HG03432 (cell line): Measurements from ENCODE around the gene SIGLEC10.
A peak's percentile ranks its signal among the peaks of the same experiment; 100 is the strongest.
"Not testable (repeated sequence)": the region's sequence is repeated elsewhere in the genome, so short reads cannot be mapped to it uniquely, and the experiment has no call there.

Experiments used
- ATAC-seq: cut with Tn5 transposase; IDR thresholded peaks from one replicate; pipeline ENCODE4 v1.9.1; 2021; ENCODE audit warnings: mild to moderate bottlenecking, moderate library complexity; ENCODE audit not compliant: unreplicated experiment

SIGLEC10 gene

GRCh38 chr19:51397453-51397852 is 20.0 kb downstream of the SIGLEC10 start:
- not testable (repeated sequence) for ATAC-seq

DNA sequence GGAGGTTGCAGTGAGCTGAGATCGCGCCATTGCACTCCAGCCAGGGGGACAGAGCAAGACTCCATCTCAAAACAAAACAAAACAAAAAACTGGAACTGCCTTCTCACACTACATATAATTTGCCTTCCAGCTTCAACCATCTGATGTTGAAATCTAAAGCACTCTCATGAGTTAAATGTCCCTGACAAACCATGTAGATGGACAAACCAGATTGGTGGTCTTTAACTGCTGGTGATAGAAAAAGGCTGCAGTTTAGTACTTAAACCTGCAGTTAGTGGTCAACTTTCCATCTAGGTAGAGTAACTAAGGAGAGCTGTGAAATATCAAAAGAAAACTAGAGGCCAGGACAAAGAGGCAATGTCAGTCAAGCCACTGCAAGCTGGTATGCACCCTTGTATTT is 21.3 kb downstream of the SIGLEC10 start:
- no peak for ATAC-seq

DNA sequence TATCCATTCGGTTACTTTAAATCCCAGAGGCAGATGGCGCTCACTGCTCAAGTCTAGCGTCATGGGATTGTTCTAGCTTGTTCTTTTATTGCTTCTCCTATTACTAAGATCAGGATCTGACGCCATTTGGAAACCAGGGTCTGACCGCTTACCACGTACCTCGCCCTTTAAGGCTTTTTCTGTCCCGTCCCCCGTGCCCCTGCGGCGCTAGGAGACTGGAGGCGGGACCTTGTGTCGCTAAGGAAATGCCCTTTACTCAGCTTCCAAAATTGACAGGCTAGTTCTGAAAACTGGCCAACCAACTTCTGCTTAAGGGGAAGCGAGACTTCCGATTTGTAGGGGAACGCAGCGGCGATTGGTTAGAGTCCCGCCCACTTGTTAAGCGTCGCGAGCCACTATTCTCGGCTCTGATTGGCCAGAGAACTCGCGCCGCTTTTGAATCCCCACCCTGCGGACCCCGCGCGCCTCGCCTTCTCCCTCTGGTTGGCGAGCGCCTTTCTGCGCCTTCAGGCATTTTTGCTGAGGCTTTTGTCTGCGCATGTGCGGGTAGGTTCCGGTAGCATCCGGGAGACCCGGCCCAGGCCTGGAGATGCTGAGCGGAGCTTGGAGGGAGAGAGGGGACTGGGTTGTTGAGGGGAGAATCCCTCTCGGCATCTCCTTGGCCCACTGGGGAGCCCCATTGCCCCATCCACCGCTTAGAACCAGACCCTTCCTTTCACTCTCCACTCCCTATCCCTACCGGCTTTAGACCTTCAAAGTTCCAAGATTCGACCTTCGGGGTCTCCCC is 23.2 kb downstream of the SIGLEC10 start:
- peak; percentile 83 for ATAC-seq

DNA sequence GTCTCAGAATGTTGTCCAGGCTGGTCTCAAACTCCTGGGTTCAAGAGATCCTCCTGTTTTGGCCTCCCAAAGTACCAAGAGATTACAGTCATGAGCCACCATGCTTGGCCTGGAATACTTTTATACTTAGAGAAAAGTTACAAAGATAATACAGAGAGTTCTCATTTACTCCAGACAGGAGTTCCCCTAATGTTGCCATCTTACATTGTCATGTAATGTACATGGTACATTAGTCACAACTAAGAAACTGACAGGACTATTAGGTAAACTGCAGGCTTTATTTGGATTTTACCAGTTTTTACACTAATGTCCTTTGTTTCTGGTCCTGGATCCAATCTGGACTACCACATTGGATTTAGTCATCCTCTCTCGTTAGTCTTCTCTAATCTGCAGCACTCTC is 24.7 kb downstream of the SIGLEC10 start:
- ATAC-seq, result no peak

- no peak for ATAC-seq
Measured at GRCh38 chr19:51391073-51391611, 26.3 kb downstream of the SIGLEC10 start.

DNA sequence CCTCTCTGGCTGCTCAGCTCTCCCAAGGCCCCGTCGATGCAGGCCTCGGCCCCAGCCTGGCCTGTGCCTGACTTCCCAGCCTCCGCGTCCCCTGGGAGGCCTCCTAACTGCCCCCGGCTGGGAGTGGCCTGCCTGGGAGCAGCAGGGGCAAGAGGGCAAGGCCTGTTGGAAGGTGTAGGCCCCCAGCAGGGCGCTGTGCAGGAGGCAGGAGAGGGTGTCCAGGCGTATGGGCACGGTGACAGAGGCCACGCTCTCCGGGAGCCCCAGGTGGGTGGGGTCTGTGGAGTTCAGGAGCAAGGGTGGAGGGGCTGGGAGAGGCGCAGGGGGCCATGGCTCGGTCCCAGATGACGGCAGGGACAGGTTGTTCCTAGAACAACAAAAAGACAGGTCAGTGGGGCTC is 28.3 kb downstream of the SIGLEC10 start:
- ATAC-seq, result no peak

GRCh38 chr19:51387924-51388389 is 29.5 kb downstream of the SIGLEC10 start, which contains the start of gene LIM2:
LIM2 (minus strand) TSS chr19:51387974; CDS start chr19:51387443, 531 bp downstream.
- no peak for ATAC-seq

- ATAC-seq, result no peak
Measured at GRCh38 chr19:51386882-51387520, 30.4 kb downstream of the SIGLEC10 start.

GRCh38 chr19:51382004-51382403 is 35.4 kb downstream of the SIGLEC10 start:
- ATAC-seq, result no peak

GRCh38 chr19:51380379-51380778 is 37.1 kb downstream of the SIGLEC10 start:
- no peak for ATAC-seq

DNA sequence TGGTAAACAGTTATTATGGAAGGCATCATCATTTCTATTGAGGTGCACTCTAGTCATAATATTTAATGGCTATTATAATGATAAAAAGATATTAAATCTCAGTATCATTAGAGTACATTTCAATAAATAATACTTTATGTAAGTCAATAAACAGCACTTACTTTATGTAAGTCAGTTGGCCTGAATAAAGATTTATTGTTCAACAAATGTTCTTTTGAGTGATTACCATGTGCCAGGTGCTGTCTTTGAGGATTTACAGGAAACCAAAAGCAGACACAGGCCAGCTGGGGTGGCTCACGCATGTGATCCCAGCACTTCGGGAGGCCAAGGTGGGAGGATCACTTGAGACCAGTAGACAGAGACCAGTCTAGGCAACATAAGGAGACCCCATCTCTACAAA is 40.0 kb downstream of the SIGLEC10 start:
- ATAC-seq, result no peak

DNA sequence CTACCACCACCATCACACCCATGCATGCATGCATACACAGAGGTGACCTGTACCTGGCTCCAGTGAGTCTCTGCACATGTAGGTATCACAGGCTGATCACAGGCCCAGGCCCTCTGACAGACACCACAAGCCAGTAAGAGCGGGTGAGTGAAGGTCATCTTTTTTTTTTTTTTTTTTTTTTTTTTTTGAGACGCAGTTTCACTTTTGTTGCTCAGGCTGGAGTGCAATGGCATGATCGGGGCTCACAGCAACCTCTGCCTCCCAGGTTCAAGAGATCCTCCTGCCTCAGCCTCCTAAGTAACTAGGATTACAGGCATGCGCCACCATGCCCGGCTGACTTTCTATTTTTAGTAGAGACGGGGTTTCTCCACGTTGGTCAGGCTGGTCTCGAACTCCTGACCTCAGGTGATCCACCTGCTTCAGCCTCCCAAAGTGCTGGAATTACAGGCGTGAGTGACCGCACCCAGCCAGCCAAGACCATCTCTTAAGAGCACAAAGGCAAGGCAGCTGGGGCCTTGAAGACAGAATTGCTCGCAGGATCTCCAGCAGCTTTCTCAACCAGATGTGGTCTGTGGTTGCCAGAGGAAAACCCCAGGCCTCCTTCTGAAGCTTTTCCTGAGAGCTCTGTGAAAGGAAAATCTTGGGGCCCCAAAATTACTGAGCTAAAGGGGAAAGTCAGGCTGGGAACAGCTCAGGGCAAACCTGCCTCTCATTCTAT is 41.8 kb downstream of the SIGLEC10 start:
- no peak for ATAC-seq

DNA sequence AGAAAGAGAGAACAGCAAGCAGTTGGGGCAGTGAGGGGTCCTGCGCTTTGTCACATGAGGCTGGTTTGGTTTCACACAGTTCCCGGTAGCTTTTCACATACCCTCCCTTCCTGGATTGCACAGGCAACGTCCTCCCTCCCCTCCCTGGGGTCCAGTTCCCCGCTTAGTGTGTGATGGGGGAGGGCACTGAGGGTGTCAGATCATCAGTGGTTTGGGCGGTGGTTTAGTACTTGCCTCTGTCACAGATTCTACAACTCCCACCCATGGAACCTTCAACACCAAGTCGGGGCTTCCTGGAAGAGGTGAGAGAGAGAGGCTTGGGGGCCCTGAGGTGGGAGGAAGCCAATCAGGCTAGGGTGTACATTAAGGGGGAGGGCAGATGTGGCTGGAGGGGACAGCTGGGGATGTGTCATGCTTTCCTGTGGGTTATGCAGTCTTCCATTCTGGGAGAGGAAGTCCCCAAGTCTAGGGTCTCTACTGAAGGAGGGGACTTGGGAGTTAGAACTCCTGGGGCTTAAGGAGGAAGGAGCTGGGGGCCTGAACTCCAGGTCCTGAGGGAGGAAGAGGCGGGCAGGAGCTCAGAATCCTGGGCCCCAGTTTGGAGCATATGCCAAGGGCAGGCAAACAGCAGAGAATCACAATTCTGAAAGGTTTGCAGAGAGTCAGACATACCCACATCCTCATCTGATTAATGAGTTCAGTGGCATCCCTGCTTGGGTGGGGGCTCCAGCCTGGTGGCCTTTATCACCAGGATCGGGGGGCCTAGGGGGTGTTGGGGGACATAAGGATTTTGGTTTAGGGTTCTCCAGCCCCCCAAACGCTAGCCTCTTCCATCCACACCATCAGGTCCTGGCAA is 44.6 kb downstream of the SIGLEC10 start, which contains the start of gene NKG7:
Gene NKG7 (minus strand): TSS at position 6 of the 856 bp plus-strand sequence. CDS start 119 bp downstream, outside the sequence.
- ATAC-seq, result no peak

DNA sequence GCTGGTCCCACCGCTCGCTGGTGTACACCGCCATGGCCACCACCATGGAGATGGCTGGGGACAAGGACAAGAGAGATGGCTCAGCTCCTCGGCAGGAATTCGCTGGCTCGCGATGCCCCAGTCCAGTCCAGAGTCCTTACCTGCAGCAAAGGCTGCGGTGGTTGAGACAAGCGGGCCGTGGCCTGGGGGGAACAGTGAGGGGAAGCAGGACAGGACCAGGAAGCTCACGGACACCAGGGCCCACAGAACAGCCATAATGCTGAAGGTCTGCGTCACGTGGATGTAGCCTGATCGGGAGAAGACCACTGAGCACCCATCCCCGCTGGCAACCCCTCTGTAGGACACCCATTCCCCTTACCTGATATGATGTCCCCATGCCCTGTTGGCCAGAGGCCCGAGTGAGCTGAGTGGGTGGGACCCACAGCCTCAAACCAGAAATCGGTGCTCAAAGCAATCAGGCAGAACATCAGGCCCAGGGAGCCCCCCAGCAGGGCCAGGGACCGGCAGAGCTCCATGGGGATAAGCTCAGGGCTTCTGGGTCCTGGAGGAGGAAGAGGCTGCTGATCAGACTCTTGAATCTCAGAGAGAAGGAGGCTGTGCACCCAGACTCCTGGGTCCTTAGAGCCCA is 45.3 kb downstream of the SIGLEC10 start:
- ATAC-seq, result no peak

DNA sequence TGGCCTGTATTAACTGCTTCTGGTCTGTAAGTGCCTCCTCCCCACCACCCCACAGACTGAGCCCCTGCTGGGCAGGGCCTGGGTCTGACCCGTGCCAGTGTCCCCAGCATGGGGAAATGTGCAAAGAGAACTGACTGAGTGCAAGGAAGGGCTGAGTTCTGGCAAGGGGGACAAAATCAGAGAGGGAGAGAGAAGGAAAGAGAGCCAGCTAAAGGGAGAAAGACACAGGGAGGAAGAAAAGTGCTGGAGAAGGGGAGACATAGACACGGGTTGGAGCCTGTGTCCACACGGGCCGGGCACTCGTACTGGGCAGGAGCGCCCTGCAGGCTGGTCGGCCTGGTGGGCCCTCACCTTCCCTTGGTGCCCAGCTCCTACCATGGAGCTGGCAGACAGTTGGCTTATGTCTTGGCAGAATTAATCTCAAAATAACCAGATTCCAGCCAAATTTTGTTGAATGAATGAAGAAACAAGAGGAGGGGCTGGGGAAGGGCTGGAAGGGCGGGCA is 46.2 kb downstream of the SIGLEC10 start:
- ATAC-seq, result no peak

DNA sequence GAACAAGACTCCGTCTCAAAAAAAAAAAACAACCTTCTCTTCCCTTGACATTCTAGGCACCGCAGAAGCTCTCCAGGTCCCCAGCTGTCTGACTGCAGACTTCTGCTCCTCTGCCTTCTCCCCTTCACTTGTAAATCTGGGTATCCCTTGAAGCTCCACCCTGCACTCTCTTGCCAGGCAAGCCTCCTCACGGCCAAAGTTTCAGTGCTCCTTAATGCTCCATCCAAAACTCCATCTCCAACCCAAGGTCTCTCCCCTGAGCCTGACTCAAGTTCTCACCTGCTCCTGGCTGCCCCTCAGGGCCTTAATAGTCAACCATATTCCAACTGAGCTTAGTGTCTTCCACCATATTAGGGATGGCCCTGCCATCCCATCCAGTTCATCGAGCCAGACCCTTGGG is 47.2 kb downstream of the SIGLEC10 start:
- no peak for ATAC-seq

DNA sequence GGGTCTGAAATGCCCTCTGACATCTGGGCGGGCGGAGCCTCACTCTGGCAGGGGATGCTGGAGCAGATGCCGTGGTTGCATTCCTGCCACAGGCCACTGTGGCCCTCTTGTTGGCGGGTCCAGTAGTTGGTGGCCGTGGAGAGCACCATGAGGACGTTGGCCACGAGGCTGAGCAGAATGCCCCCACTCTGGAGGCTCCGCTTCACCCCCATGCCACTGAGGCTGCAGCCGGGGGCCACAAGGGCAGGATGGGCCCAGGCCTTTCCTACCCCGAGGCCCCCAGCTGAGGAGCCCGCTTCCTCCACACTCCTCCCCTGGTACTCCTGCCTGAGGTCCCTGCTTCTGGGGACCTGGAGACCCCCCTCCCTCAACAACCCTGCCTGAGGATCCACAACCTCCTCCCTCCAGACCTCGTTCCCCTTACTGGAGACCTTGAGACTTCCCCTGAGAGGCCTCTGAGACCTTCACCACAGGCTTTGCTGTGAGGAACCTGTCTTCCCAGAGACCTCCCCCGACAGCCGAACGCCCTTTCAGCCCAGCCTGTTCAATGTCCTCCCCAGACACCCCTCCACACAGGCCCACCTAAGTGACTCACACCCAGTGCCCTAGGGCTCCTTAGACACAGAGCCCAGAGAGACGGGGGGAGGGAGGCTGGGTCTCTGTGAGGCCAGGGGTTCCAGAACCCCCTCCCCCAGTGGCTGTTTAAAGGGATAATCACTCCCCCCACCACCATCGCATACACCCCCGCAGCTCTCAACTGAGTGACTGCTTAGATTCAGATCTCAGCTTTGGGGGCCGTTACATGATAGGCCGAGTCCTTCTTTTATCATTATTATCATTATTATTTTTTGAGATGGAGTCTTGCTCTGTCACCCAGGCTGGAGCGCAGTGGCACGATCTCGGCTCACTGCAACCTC is 48.8 kb downstream of the SIGLEC10 start, which contains the start of gene CLDND2:
Gene CLDND2 (minus strand): TSS at position 638 of the 917 bp plus-strand sequence. CDS start 426 bp downstream, at position 212.
- ATAC-seq, result no peak
